22Rv1 (cell line): ENCODE measurements around the gene GTF2H2C_2.
"Not testable (repeated sequence)": the region's sequence is repeated elsewhere in the genome, so short reads cannot be mapped to it uniquely, and the experiment has no call there.

Experiments
- ZFX ChIP-seq: fragments of 450-650 bp; IDR thresholded peaks from 2 replicates; pipeline ENCODE4 v1.6.1; 2017; ENCODE audit warnings: antibody characterized with exemption, borderline replicate concordance
- TF ChIP-seq, protein P1 (sequence below): fragments of 450-650 bp; IDR thresholded peaks from 2 replicates; pipeline ENCODE4 v1.5.1; 2017; ENCODE audit warnings: mild to moderate bottlenecking

DNA sequence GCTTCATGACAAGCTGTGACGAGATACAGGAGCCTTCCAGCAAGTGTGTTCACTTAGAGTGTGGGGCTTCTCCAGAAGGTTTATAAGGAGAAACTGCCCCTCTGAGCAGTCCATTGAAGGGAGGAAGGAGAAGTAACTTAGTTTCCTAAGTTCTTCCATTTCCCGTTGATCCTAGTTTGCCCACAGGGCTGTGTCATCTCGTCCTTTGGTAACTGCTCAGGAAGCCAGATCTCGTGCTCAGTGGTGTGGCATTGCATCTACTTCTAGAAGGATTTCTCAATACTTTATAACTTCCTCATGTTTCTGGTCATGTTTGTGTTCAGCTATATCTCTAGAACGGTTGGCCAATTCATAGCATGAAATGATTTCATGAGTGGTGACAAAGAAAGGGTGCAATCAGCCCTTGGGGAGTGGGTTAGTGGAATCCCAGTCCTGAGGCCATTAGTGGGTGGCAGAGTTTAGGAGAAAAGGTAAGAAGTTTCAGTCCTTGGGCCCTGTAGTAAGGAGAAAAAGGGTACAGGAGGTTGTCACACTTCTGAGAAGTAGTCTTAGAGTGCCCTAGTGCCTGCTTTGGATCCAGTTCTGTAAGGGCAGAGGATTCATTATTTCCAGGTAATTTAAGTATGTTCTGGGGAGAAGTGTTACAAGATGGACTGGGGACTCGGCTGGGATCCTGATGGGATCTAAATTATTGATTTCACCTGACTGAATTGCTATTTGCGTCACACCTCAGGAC is 36.2 kb downstream of the GTF2H2C_2 start:
- TF ChIP-seq, protein P1, sequence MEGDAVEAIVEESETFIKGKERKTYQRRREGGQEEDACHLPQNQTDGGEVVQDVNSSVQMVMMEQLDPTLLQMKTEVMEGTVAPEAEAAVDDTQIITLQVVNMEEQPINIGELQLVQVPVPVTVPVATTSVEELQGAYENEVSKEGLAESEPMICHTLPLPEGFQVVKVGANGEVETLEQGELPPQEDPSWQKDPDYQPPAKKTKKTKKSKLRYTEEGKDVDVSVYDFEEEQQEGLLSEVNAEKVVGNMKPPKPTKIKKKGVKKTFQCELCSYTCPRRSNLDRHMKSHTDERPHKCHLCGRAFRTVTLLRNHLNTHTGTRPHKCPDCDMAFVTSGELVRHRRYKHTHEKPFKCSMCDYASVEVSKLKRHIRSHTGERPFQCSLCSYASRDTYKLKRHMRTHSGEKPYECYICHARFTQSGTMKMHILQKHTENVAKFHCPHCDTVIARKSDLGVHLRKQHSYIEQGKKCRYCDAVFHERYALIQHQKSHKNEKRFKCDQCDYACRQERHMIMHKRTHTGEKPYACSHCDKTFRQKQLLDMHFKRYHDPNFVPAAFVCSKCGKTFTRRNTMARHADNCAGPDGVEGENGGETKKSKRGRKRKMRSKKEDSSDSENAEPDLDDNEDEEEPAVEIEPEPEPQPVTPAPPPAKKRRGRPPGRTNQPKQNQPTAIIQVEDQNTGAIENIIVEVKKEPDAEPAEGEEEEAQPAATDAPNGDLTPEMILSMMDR = not testable (repeated sequence)
- TF ChIP-seq ZFX = not testable (repeated sequence)
